ENCODE results near the gene ARHGAP10. TPM values are rescaled to one million over a fixed set of nuclear protein-coding genes. Genes with fewer than 3 reads are reported as not detected.

The ARHGAP10 gene
- total and polyA plus RNA-seq, 10 of the 15 experiments (the other 5 are each of a cell fraction or from before 2014, with no cell fraction given), result 1.3 to 25.8 (median 17.2) TPM

GRCh38 chr4:147965056-147965455, 233.2 kb downstream of the ARHGAP10 start (continued):
- TF ChIP-seq ZNF592 (IDR thresholded peaks at IDR 0.05) (no peak), ZNF274 (IDR thresholded peaks at IDR 0.05; ENCODE audit: insufficient read depth, insufficient read length) (no peak), USF1 (IDR thresholded peaks at IDR 0.05; ENCODE audit: borderline replicate concordance, extremely low read length, insufficient read depth, low read depth, low read length) (no peak), SIX5 (IDR thresholded peaks at IDR 0.05; ENCODE audit: low read depth, low read length, severe bottlenecking) (no peak), HCFC1 (IDR thresholded peaks at IDR 0.05; ENCODE audit: low read length) (no peak), GABPA (IDR thresholded peaks at IDR 0.05; ENCODE audit: low read depth) (no peak)

- Histone ChIP-seq H2AFZ (ENCODE audit: control insufficient read depth, low read depth, low read length) (no peak overlapping the region), H3K4me1 (ENCODE audit: control insufficient read depth, insufficient read depth, low read length) (peaks cover 8% of the 10 kb centered on the region; the same call in 1 of the 2 replicates), H3K79me2 (ENCODE audit: control insufficient read depth, insufficient read depth, low read length) (no peaks in the 10 kb centered on the region), H3K27ac (ENCODE audit: control insufficient read depth, insufficient read depth) (no peak overlapping the region), H3K4me2 (ENCODE audit: control insufficient read depth, insufficient read depth) (no peak overlapping the region), H4K20me1 (ENCODE audit: control insufficient read depth, insufficient read depth) (no peaks in the 10 kb centered on the region), H3K4me3 (no peak overlapping the region), H3K9ac (ENCODE audit: control insufficient read depth, insufficient read depth, low read length) (no peak overlapping the region), H3K27me3 (replicated peaks in 1 of 2; ENCODE audit: control insufficient read depth in 2 of 2, insufficient read depth in 2 of 2, low read length in 1 of 2) (no peaks in the 10 kb centered on the region), H3K36me3 (ENCODE audit: control insufficient read depth in 2 of 2, insufficient read depth in 2 of 2, low read length in 1 of 2) (peaks cover 0 to 26% of the 10 kb centered on the region in 2 experiments; a peak in 3 of 4 replicates), H3K9me3 (replicated peaks; ENCODE audit: control insufficient read depth, insufficient read depth, low read length) (no peaks in the 10 kb centered on the region)
- intact Hi-C loops (cut with micrococcal nuclease; ENCODE audit: unreplicated experiment) (no loop called here), in situ Hi-C loops (cut with MboI) (no loop called here)
- ChIA-PET CTCF (no interaction called here), POLR2A (no interaction called here), SMC1A (ENCODE audit: uncharacterized antibody, unreplicated experiment) (interaction anchor here (1.1 to 1.5 kb wide), 3 partner anchors 11 to 22 kb away, joined by 4 to 5 read pairs (median 4); no protein-coding TSS in a partner anchor), RAD21 (ENCODE audit: unreplicated experiment) (no interaction called here)
- no peak for FAIRE-seq
- no peak for ATAC-seq
- no TSS peak for BruUV-seq (replicated peaks)
- DNase-seq (ENCODE audit: low read depth, low spot score), result no peak
- 100% methylated on average over 1 of the region's 1 CpG for WGBS (ENCODE audit: insufficient coverage, insufficient replicate concordance, low lambda C conversion rate, missing lambda C conversion rate)
- no peak for TF ChIP-seq BCL11A (IDR thresholded peaks at IDR 0.05; ENCODE audit: low read depth, low read length)
- TF ChIP-seq CBX3 (IDR thresholded peaks at IDR 0.05; ENCODE audit: borderline replicate concordance, low read depth), result no peak
- TF ChIP-seq CUX1 (IDR thresholded peaks at IDR 0.05; ENCODE audit: insufficient replicate concordance, low read depth, low read length), result no peak
- no peak for TF ChIP-seq FOXM1 (IDR thresholded peaks at IDR 0.05; ENCODE audit: low read depth, low read length)
- TF ChIP-seq SRF (IDR thresholded peaks at IDR 0.05; ENCODE audit: low read depth in 2 of 2, low read length in 2 of 2), result no peak
- no peak for TF ChIP-seq ASH2L (IDR thresholded peaks at IDR 0.05; ENCODE audit: borderline replicate concordance, low read depth)
- no peak for TF ChIP-seq ZNF24 (IDR thresholded peaks at IDR 0.05)
- TF ChIP-seq PML (IDR thresholded peaks at IDR 0.05; ENCODE audit: low read length), result no peak
Observed at GRCh38 chr4:147965873-147966272, 234.0 kb downstream of the ARHGAP10 start.

Data from GM12878 (cell line).